SK-N-SH treated with all-trans-retinoic acid at 6 μM for 48 hours (cell line): Measurements from ENCODE around the gene TTC39B.

Source experiments
- ATAC-seq: fragments of 200-7000 bp; cut with Tn5 transposase; 3 replicates; pipeline ENCODE4 v1.9.1; 2020; ENCODE audit warnings: mild to moderate bottlenecking, moderate library complexity
- ARNTL ChIP-seq: fragments of 450-650 bp; formaldehyde crosslinking; IDR thresholded peaks from 2 replicates; pipeline ENCODE4 v1.5.0; 2020; ENCODE audit warnings: low read depth, mild to moderate bottlenecking, moderate library complexity, borderline replicate concordance
- CSDC2 ChIP-seq: fragments of 250-450 bp; sonication (Bioruptor Pico); IDR thresholded peaks from 2 replicates; pipeline ENCODE4 v1.5.0; 2020; ENCODE audit warnings: mild to moderate bottlenecking, moderate library complexity
- ESRRG ChIP-seq: fragments of 250-450 bp; sonication (Bioruptor Pico); IDR thresholded peaks from 2 replicates; pipeline ENCODE4 v1.6.1; 2021; ENCODE audit warnings: mild to moderate bottlenecking
- GLIS3 ChIP-seq: fragments of 250-450 bp; sonication (Bioruptor Pico); IDR thresholded peaks from 2 replicates; pipeline ENCODE4 v1.5.0; 2020; ENCODE audit warnings: mild to moderate bottlenecking, moderate library complexity
- ISL1 ChIP-seq: fragments of 250-450 bp; sonication (Bioruptor Pico); IDR thresholded peaks from 2 replicates; pipeline ENCODE4 v2.1.2; 2022; ENCODE audit warnings: mild to moderate bottlenecking, moderate library complexity
- OSR1 ChIP-seq: fragments of 250-450 bp; sonication (Bioruptor Pico); IDR thresholded peaks from 2 replicates; pipeline ENCODE4 v1.8.0; 2022; ENCODE audit warnings: moderate library complexity, mild to moderate bottlenecking, inconsistent platforms
- PATZ1 ChIP-seq: fragments of 250-450 bp; sonication (Bioruptor Pico); IDR thresholded peaks from 2 replicates; pipeline ENCODE4 v1.8.0; 2020; ENCODE audit warnings: mild to moderate bottlenecking, moderate library complexity, borderline replicate concordance
- POU6F1 ChIP-seq: fragments of 250-450 bp; sonication (Bioruptor Pico); IDR thresholded peaks from 2 replicates; pipeline ENCODE4 v1.8.0; 2021; ENCODE audit warnings: low read depth, mild to moderate bottlenecking, moderate library complexity, borderline replicate concordance
- RARB ChIP-seq: fragments of 250-450 bp; sonication (Bioruptor Pico); IDR thresholded peaks from 2 replicates; pipeline ENCODE4 v1.8.0; 2021; ENCODE audit warnings: mild to moderate bottlenecking, moderate library complexity
- SNAI2 ChIP-seq: fragments of 250-450 bp; sonication (Bioruptor Pico); IDR thresholded peaks from 2 replicates; pipeline ENCODE4 v1.5.0; 2020; ENCODE audit warnings: mild to moderate bottlenecking, moderate library complexity
- TCF4 ChIP-seq: fragments of 250-450 bp; sonication (Bioruptor Pico); IDR thresholded peaks from 2 replicates; pipeline ENCODE4 v1.8.0; 2021; ENCODE audit warnings: mild to moderate bottlenecking, moderate library complexity, borderline replicate concordance
- TSHZ2 ChIP-seq: fragments of 250-450 bp; sonication (Bioruptor Pico); IDR thresholded peaks from 2 replicates; pipeline ENCODE4 v1.5.0; 2020; ENCODE audit warnings: mild to moderate bottlenecking, moderate library complexity
- ZFP30 ChIP-seq: fragments of 450-650 bp; formaldehyde crosslinking; IDR thresholded peaks from 2 replicates; pipeline ENCODE4 v1.5.0; 2022; ENCODE audit warnings: mild to moderate bottlenecking, moderate library complexity
- ZNF565 ChIP-seq: fragments of 450-650 bp; formaldehyde crosslinking; conservative IDR thresholded peaks from 2 replicates; pipeline ENCODE4 v1.5.0; 2020; ENCODE audit warnings: low read depth, mild to moderate bottlenecking, moderate library complexity
- ZNF8 ChIP-seq: fragments of 450-650 bp; formaldehyde crosslinking; IDR thresholded peaks from 2 replicates; pipeline ENCODE4 v1.5.0; 2020; ENCODE audit warnings: mild to moderate bottlenecking, moderate library complexity
- TF ChIP-seq, protein P1 (sequence below): fragments of 250-450 bp; sonication (Bioruptor Pico); IDR thresholded peaks from 2 replicates; pipeline ENCODE4 v1.5.1; 2021; ENCODE audit warnings: mild to moderate bottlenecking, moderate library complexity
- TF ChIP-seq, protein P2 (sequence below): fragments of 250-450 bp; sonication (Bioruptor Pico); IDR thresholded peaks from 2 replicates; pipeline ENCODE4 v1.5.1; 2020; ENCODE audit warnings: low read depth, mild to moderate bottlenecking, moderate library complexity

TTC39B gene

DNA sequence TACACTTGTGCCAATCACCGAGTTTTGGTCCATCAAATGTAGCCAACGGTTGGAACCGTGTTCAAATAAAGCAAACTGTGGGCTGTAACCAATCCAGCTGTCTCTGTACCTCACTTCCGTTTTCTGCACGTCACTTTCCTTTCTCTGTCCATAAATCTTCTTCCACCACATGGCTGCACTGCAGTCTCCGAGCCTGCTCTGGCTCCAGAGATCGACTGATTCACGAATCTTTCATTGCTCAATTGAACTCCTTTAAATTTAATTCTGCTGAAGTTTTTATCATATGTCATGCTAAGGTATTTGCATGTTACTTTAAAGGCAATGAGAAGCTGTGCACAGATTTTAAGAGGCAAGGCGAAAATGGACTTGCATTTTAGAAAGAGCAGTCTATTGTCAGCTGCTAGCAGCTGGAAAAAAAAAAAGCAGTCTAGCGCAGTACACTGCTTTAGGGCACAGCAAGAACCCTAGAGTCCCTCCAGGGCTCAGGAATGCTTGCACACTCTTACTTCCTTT is 13.2 kb downstream of the TTC39B start (continued):
- TF ChIP-seq TSHZ2: no peak
- TF ChIP-seq OSR1 (CRISPR knock-in tag): no peak

DNA sequence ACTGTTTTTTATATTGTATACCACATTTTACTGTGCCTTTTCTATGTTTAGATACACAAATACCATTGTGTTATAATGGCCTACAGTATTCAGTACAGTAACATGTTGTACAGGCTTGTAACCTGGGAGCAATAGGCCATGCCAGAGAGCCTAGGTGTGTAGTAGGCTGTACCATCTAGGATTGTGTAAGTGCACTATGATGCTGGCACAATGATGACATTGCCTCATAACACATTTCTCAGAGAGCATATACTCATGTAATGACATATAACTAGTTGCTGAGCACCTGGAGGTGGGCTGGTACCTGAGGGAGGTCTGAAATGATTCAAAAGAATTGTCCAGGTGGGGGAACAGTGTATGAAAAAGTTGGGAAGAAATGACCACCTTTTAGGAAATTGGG is 13.9 kb downstream of the TTC39B start:
- TF ChIP-seq ZNF565 (CRISPR knock-in tag) (no peak), TSHZ2 (no peak), PATZ1 (CRISPR knock-in tag) (no peak), ISL1 (CRISPR knock-in tag) (no peak), ZFP30 (CRISPR knock-in tag) (no peak), CSDC2 (CRISPR knock-in tag) (no peak), TCF4 (CRISPR knock-in tag) (no peak), ZNF8 (CRISPR knock-in tag) (no peak), POU6F1 (no peak)
- ATAC-seq: no peak

DNA sequence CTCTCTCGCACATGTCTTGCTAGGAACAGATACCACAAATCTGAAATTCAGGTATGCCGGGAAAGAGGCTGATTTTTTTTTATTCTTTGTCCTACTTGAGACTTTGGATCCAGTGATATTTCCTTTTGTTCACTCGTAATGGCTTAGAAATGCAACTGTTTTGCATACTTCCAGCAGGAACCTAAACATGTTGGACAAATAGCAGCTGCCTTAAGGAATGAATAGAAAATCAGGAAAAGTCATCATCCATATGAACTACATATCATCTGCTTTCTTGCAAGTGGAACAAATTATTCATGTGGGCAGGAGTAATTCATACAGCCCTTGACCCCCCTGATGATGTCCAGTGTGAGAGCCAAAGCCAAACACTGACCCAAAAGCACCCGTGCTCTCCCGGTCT is 17.4 kb downstream of the TTC39B start:
- no peak for ATAC-seq
- TF ChIP-seq, protein P1, sequence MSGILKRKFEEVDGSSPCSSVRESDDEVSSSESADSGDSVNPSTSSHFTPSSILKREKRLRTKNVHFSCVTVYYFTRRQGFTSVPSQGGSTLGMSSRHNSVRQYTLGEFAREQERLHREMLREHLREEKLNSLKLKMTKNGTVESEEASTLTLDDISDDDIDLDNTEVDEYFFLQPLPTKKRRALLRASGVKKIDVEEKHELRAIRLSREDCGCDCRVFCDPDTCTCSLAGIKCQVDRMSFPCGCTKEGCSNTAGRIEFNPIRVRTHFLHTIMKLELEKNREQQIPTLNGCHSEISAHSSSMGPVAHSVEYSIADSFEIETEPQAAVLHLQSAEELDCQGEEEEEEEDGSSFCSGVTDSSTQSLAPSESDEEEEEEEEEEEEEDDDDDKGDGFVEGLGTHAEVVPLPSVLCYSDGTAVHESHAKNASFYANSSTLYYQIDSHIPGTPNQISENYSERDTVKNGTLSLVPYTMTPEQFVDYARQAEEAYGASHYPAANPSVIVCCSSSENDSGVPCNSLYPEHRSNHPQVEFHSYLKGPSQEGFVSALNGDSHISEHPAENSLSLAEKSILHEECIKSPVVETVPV (CRISPR knock-in tag): no peak
- TF ChIP-seq ISL1 (CRISPR knock-in tag) (no peak), TSHZ2 (no peak), ZNF565 (CRISPR knock-in tag) (no peak)

- ATAC-seq: no peak
Measured at GRCh38 chr9:15287309-15287708, 19.7 kb downstream of the TTC39B start.

More at GRCh38 chr9:15287309-15287708, 19.7 kb downstream of the TTC39B start:
- TF ChIP-seq SNAI2: no peak
- TF ChIP-seq GLIS3: no peak
- TF ChIP-seq TCF4 (CRISPR knock-in tag): no peak
- no peak for TF ChIP-seq ZNF565 (CRISPR knock-in tag)
- TF ChIP-seq, protein P2, sequence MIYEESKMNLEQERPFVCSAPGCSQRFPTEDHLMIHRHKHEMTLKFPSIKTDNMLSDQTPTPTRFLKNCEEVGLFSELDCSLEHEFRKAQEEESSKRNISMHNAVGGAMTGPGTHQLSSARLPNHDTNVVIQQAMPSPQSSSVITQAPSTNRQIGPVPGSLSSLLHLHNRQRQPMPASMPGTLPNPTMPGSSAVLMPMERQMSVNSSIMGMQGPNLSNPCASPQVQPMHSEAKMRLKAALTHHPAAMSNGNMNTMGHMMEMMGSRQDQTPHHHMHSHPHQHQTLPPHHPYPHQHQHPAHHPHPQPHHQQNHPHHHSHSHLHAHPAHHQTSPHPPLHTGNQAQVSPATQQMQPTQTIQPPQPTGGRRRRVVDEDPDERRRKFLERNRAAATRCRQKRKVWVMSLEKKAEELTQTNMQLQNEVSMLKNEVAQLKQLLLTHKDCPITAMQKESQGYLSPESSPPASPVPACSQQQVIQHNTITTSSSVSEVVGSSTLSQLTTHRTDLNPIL (CRISPR knock-in tag): no peak
- no peak for TF ChIP-seq CSDC2 (CRISPR knock-in tag)
- no peak for TF ChIP-seq ISL1 (CRISPR knock-in tag)
- no peak for TF ChIP-seq ARNTL (CRISPR knock-in tag)
- TF ChIP-seq ZFP30 (CRISPR knock-in tag): no peak
- TF ChIP-seq ESRRG: no peak
- no peak for TF ChIP-seq RARB (CRISPR knock-in tag)
